HepG2 (cell line): ENCODE measurements around the gene ANAPC10. TPM values are rescaled to one million over a fixed set of nuclear protein-coding genes. Genes with fewer than 3 reads are reported as not detected.

ENCODE experiments used
- ATAC-seq: fragments of 200-7000 bp; cut with Tn5 transposase; 3 replicates; pipeline ENCODE4 v1.9.1; 2020; ENCODE audit warnings: mild to moderate bottlenecking, moderate library complexity
- BruUV-seq: library from RNA; stranded (reverse); fragments of 400-500 nt; replicated peaks from 2 replicates; lab custom pipeline; 2021; lab: Mats Ljungman, UMichigan
- CTCF ChIA-PET: fragments of 300-600 bp; formaldehyde crosslinking; extraction: SDS; loops from one replicate; lab custom pipeline; 2021; ENCODE audit warnings: low total read pairs, inconsistent platforms, low intra/inter-chr PET ratio; lab: Yijun Ruan, JAX
- POLR2A ChIA-PET: fragments of 350-600 bp; sonication (Branson Sonifier 250); formaldehyde crosslinking; loops from one replicate; lab custom pipeline; 2020; ENCODE audit warnings: antibody characterized with exemption, inconsistent platforms; lab: Yijun Ruan, JAX
- DNase-seq: peaks from one replicate; pipeline ENCODE4 v3.0.0-alpha.2; 2015; ENCODE audit warnings: low spot score
- FAIRE-seq: peaks from 3 replicates; lab custom pipeline; 2011; peaks lifted over from hg19 to GRCh38; lab: Jason Lieb, UNC
- H2AFZ ChIP-seq: one replicate; pipeline ENCODE4 v1.6.1; 2011; ENCODE audit warnings: low read length, inconsistent platforms
- H3K27ac ChIP-seq: fragments of 300-600 bp; 3 replicates; pipeline ENCODE4 v1.8.0; 2011; ENCODE audit warnings: mixed run types, mild to moderate bottlenecking, mixed read lengths, low read length, inconsistent platforms; ENCODE audit not compliant: insufficient read depth; ENCODE audit errors: extremely low read length
- H3K27me3 ChIP-seq, 2 experiments: fragments of 200-600 bp in 1 of 2; 2 replicates in 1 of 2; 3 replicates in 1 of 2; pipeline versions ENCODE4 v1.6.0 to v1.8.0; 2011; ENCODE audit warnings: low read length in 2 of 2, mild to moderate bottlenecking in 2 of 2, moderate library complexity in 2 of 2, inconsistent platforms in 1 of 2; ENCODE audit not compliant: insufficient read depth in 2 of 2, control insufficient read depth in 1 of 2
- H3K36me3 ChIP-seq, 2 experiments: fragments of 200-600 bp in 1 of 2; replicated peaks in 1 of 2; 2 replicates in 1 of 2; 3 replicates in 1 of 2; pipeline versions ENCODE4 v1.5.1 to v1.8.0; 2011; ENCODE audit warnings: low read length in 2 of 2, inconsistent platforms in 1 of 2; ENCODE audit not compliant: insufficient read depth in 2 of 2, control insufficient read depth in 1 of 2
- H3K4me1 ChIP-seq: 2 replicates; pipeline ENCODE4 v1.5.1; 2012; ENCODE audit warnings: low read length, inconsistent platforms; ENCODE audit not compliant: insufficient read depth
- H3K4me2 ChIP-seq: 2 replicates; pipeline ENCODE4 v1.6.0; 2011; ENCODE audit warnings: low read depth, low read length, inconsistent platforms
- H3K4me3 ChIP-seq, 3 experiments: fragments of 200-600 bp in 1 of 3; sonication (generic), shearing (Covaris generic) in 1 of 3; replicated peaks in 1 of 3; 2 replicates each; pipeline ENCODE4 v1.5.1; 2011 to 2016; ENCODE audit warnings: low read length in 3 of 3, inconsistent platforms in 2 of 3, low read depth in 2 of 3, mild to moderate bottlenecking in 2 of 3, control low read depth in 1 of 3, mixed read lengths in 1 of 3; ENCODE audit not compliant: insufficient read depth in 1 of 3
- H3K79me2 ChIP-seq: one replicate; pipeline ENCODE4 v1.6.1; 2011; ENCODE audit warnings: low read length, inconsistent platforms; ENCODE audit not compliant: insufficient read depth
- H3K9ac ChIP-seq: 2 replicates; pipeline ENCODE4 v1.6.0; 2011; ENCODE audit warnings: mild to moderate bottlenecking, low read depth, low read length, inconsistent platforms; ENCODE audit not compliant: insufficient read depth
- H3K9me3 ChIP-seq: 2 replicates; pipeline ENCODE4 v1.5.1; 2012; ENCODE audit warnings: mild to moderate bottlenecking, low read length
- H4K20me1 ChIP-seq: 2 replicates; pipeline ENCODE4 v1.6.0; 2011; ENCODE audit warnings: inconsistent platforms, mild to moderate bottlenecking, low read length, moderate library complexity; ENCODE audit not compliant: insufficient read depth
- ZBTB49 ChIP-seq: sonication (generic); formaldehyde crosslinking; IDR thresholded peaks from 2 replicates; pipeline ENCODE4 v1.4.0; 2020; ENCODE audit warnings: missing genetic modification reagents, borderline replicate concordance
- ZNF768 ChIP-seq: sonication (generic); formaldehyde crosslinking; IDR thresholded peaks from 2 replicates; pipeline ENCODE4 v1.4.0; 2020; ENCODE audit warnings: missing genetic modification reagents
- WGBS: methylation state at CpG from one replicate; pipeline ENCODE4 v1.1.6; 2017; ENCODE audit warnings: low lambda C conversion rate; 5-methylcytosine and 5-hydroxymethylcytosine counted together
- in situ Hi-C: cut with HindIII; loops from 2 replicates; pipeline ENCODE4 v1.10.0; 2017; ENCODE audit warnings: low pct_unique_long_range_greater_than_20kb; ENCODE audit not compliant: extremely low pct_ligation_motif_present
- intact Hi-C: fragments of 100-400 bp; cut with micrococcal nuclease; formaldehyde crosslinking; loops from one replicate; pipeline ENCODE4 v1.10.0; 2022; ENCODE audit not compliant: unreplicated experiment
- polyA plus RNA-seq, 8 experiments: library from polyadenylated mRNA; depleted of rRNA in 3 of 8; stranded (reverse) in 7 of 8; unstranded in 1 of 8; fragments of >200 nt; fragmentation: Illumina TruSeq in 4 of 8; extraction: Trizol in 4 of 8; gene quantifications; 2 replicates each; pipeline versions ENCODE4 v1.2.1 to v1.2.3, GENCODE V29; 2011 to 2016; ENCODE audit warnings: low read depth in 4 of 8, missing spikeins in 1 of 8, mixed read lengths in 1 of 8; ENCODE audit not compliant: insufficient read depth in 1 of 8
- total RNA-seq, 5 experiments: library from RNA; depleted of rRNA; stranded (reverse); fragments of >200 nt; fragmentation: Illumina TruSeq; extraction: Trizol; gene quantifications; 2 replicates each; pipeline ENCODE4 v1.2.3, GENCODE V29; 2016; ENCODE audit warnings: low read depth in 1 of 5
- TF ChIP-seq, protein P1 (sequence below): sonication (generic); formaldehyde crosslinking; IDR thresholded peaks from 2 replicates; pipeline ENCODE4 v1.8.0; 2022; ENCODE audit warnings: missing genetic modification reagents, mild to moderate bottlenecking, moderate library complexity, borderline replicate concordance

Gene ANAPC10
- total and polyA plus RNA-seq, 2 of the 13 experiments (the other 11 are each of a cell fraction or from before 2014, with no cell fraction given), result 21.9 to 32.7 TPM

DNA sequence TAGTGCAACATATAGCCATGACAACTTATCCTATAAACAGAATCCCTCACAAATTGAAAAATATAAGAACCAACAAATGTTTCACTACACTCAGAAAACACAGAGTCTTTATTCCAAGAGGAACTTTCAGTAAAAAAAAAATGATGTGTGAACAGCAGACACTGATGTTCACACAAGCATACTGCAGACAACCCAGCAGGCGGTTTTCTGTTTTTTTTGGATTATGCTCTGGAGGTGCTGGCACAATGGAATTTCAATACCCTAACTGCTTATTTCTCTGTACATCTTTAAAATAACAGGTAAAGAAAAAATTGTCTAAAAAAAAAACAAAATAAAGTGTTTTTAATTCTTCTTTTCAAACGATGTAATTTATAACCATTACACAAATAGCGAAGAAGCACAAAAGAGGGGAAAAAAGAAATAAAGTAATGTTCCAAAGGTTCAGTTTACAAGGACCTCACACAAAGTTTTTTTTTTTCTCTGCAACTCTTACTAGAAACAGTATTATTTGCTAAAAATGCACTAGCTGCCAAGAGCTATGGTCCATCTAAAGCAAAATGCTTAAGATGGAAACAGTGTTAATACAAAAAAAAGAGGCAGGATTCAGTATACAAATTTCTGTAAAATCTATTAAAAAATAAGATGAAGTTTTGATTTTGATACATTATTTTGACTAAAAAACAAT is 55.3 kb downstream of the ANAPC10 start:
- no peak overlapping the region for H3K4me3 ChIP-seq
- H3K4me2 ChIP-seq, result no peak overlapping the region
- TF ChIP-seq, protein P1, sequence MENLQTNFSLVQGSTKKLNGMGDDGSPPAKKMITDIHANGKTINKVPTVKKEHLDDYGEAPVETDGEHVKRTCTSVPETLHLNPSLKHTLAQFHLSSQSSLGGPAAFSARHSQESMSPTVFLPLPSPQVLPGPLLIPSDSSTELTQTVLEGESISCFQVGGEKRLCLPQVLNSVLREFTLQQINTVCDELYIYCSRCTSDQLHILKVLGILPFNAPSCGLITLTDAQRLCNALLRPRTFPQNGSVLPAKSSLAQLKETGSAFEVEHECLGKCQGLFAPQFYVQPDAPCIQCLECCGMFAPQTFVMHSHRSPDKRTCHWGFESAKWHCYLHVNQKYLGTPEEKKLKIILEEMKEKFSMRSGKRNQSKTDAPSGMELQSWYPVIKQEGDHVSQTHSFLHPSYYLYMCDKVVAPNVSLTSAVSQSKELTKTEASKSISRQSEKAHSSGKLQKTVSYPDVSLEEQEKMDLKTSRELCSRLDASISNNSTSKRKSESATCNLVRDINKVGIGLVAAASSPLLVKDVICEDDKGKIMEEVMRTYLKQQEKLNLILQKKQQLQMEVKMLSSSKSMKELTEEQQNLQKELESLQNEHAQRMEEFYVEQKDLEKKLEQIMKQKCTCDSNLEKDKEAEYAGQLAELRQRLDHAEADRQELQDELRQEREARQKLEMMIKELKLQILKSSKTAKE, result no peak
- TF ChIP-seq ZNF768 (CRISPR knock-in tag) (no peak), ZBTB49 (CRISPR knock-in tag) (no peak)
- H3K36me3 ChIP-seq, result no peaks in the 10 kb centered on the region
- in situ Hi-C loops (no loop called here), intact Hi-C loops (no loop called here)
- FAIRE-seq (no peak), ATAC-seq (no peak), DNase-seq (no peak)
- POLR2A ChIA-PET, result no interaction called here
- no TSS peak for BruUV-seq
- H2AFZ ChIP-seq, result no peak overlapping the region
- no peaks in the 10 kb centered on the region for H3K4me1 ChIP-seq
- no peaks in the 10 kb centered on the region for H3K79me2 ChIP-seq
- WGBS, result 91% methylated on average over 3 of the region's 3 CpGs
- no peaks in the 10 kb centered on the region for H3K27me3 ChIP-seq
- no peaks in the 10 kb centered on the region; the same call in 1 of the 2 replicates for H4K20me1 ChIP-seq
- no peak overlapping the region for H3K27ac ChIP-seq
- no peaks in the 10 kb centered on the region for H3K9me3 ChIP-seq
- no peak overlapping the region for H3K9ac ChIP-seq
- CTCF ChIA-PET, result no interaction called here
